GM18502 (cell line): Measurements from ENCODE around the gene ADGRB3.
"Not testable (repeated sequence)": the region's sequence is repeated elsewhere in the genome, so short reads cannot be mapped to it uniquely, and the experiment has no call there.

Experiments
- ATAC-seq: cut with Tn5 transposase; IDR thresholded peaks from one replicate; pipeline ENCODE4 v1.9.1; 2021; ENCODE audit warnings: mild to moderate bottlenecking; ENCODE audit not compliant: unreplicated experiment, poor library complexity

Gene ADGRB3

GRCh38 chr6:69286331-69286730 is 651.2 kb downstream of the ADGRB3 start:
- ATAC-seq, result no peak

- ATAC-seq, result not testable (repeated sequence)
These were observed 653.1 kb downstream of the ADGRB3 start for GRCh38 chr6:69288198-69288597.

GRCh38 chr6:69289689-69290495 is 654.8 kb downstream of the ADGRB3 start:
- no peak for ATAC-seq

- ATAC-seq, result no peak
These were observed 658.4 kb downstream of the ADGRB3 start for GRCh38 chr6:69293471-69293870.

- ATAC-seq, result no peak
These were observed 659.3 kb downstream of the ADGRB3 start for GRCh38 chr6:69294407-69294806.

- ATAC-seq, result no peak
These were observed 659.8 kb downstream of the ADGRB3 start for GRCh38 chr6:69294862-69295261.

- no peak for ATAC-seq
These were observed 668.3 kb downstream of the ADGRB3 start for GRCh38 chr6:69303382-69303781.

GRCh38 chr6:69305456-69305855 is 670.4 kb downstream of the ADGRB3 start:
- no peak for ATAC-seq

- ATAC-seq, result no peak
These were observed 673.5 kb downstream of the ADGRB3 start for GRCh38 chr6:69308584-69308983.

GRCh38 chr6:69311888-69312287 is 676.8 kb downstream of the ADGRB3 start:
- ATAC-seq, result no peak

- ATAC-seq, result no peak
These were observed 678.9 kb downstream of the ADGRB3 start for GRCh38 chr6:69314001-69314400.

GRCh38 chr6:69314531-69314930 is 679.4 kb downstream of the ADGRB3 start:
- ATAC-seq, result no peak

- ATAC-seq, result no peak
These were observed 696.8 kb downstream of the ADGRB3 start for GRCh38 chr6:69331886-69332285.

- no peak for ATAC-seq
These were observed 702.2 kb downstream of the ADGRB3 start for GRCh38 chr6:69337311-69337710.

- ATAC-seq, result no peak
These were observed 703.5 kb downstream of the ADGRB3 start for GRCh38 chr6:69338431-69339162.

GRCh38 chr6:69339163-69339550 is 704.1 kb downstream of the ADGRB3 start:
- ATAC-seq, result no peak

GRCh38 chr6:69340196-69340595 is 705.1 kb downstream of the ADGRB3 start:
- ATAC-seq, result no peak

GRCh38 chr6:69343851-69344250 is 708.8 kb downstream of the ADGRB3 start:
- ATAC-seq, result no peak

- ATAC-seq, result no peak
These were observed 714.7 kb downstream of the ADGRB3 start for GRCh38 chr6:69349771-69350170.

- ATAC-seq, result no peak
These were observed 727.1 kb downstream of the ADGRB3 start for GRCh38 chr6:69362209-69362608.

GRCh38 chr6:69366831-69367230 is 731.7 kb downstream of the ADGRB3 start:
- ATAC-seq, result no peak

GRCh38 chr6:69368613-69369012 is 733.5 kb downstream of the ADGRB3 start:
- no peak for ATAC-seq
